HG03432 (cell line): Measurements from ENCODE around the gene PTTG1IP2.
A peak's percentile ranks its signal among the peaks of the same experiment; 100 is the strongest.
"Not testable (repeated sequence)": the region's sequence is repeated elsewhere in the genome, so short reads cannot be mapped to it uniquely, and the experiment has no call there.

Experiments
- ATAC-seq: cut with Tn5 transposase; IDR thresholded peaks from one replicate; pipeline ENCODE4 v1.9.1; 2021; ENCODE audit warnings: mild to moderate bottlenecking, moderate library complexity; ENCODE audit not compliant: unreplicated experiment

Gene PTTG1IP2

DNA sequence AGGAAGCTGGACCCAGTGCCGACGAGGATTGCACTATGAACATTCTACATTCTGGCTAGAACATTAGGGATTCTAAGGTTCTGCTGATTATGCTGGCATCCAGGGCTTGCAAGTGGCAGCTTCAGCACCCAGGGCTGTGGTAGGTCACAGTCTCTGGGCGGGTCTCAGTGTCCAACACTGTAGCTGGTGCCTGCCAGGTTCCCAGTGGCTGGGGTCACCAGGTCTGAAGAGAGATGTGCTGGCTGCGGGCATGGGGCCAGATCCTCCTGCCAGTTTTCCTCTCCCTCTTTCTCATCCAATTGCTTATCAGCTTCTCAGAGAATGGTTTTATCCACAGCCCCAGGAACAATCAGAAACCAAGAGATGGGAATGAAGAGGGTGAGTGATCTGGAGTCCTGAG lies at the start of gene PTTG1IP2:
TSS of gene PTTG1IP2 (plus strand) at position 86 of the 400 bp plus-strand sequence. CDS start at position 234, 148 bp downstream.
- ATAC-seq = no peak

GRCh38 chr7:90421651-90422050 lies 47.8 kb upstream of the PTTG1IP2 start:
- no peak for ATAC-seq

DNA sequence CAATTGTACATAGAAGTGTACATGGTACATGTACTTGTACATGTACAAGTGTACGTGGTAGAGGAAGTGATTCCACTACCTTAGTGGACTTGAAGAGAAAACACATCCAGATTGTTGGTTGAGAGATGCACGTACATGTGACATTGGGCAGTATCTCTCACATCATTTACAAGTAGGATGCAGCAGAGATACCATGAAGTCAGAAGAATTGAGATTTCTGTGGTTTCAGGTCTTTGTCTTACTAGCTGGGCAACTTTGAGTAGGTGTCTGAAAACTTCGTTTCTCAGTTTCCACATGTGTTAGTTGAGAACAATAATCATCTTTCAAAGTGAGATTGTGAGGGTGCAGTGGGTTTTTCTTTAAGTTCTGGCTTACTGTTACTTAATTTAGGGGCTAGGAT lies 44.7 kb upstream of the PTTG1IP2 start:
- ATAC-seq = peak; percentile 98

DNA sequence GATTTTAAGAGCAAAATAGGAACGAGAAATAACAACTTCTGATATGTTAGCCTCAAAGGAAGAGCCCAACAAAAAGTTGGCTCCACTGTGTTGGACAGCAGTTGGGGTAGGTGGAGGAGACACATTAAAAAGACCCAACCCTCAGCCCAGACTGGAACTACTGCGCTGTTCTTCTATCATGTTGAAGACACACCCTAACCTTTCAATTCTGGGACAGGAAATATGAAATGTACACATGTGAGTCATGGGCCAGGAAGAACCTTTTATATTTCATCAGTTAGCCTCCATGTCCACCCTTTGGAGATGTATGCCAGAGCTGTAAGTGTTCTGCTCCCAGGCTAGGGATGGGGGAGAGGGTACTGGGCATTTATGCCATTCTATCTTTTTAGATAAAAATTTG lies 44.1 kb upstream of the PTTG1IP2 start:
- ATAC-seq = no peak

- no peak for ATAC-seq
Observed at GRCh38 chr7:90430614-90431460, 38.6 kb upstream of the PTTG1IP2 start.

DNA sequence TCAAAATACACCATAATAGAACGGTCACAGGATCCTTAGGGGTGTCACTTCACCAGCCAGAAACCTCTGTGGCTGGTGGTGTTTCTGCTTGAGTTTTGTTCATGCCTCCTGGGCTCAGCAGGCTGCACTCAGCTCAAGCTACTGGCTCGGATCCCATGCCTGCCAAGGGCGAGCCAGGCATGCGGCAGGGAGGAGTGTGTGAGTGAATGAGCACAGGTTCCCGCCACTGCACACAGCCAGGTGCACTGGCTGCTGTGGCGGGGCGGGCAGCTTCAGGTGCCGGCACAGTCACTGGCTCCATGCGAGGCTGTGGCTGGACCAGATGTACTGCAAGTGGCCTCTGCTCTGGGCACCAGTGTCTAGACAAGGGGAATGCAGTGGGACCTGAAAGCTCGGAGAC lies 36.7 kb upstream of the PTTG1IP2 start:
- no peak for ATAC-seq

- no peak for ATAC-seq
Observed at GRCh38 chr7:90433221-90433620, 36.2 kb upstream of the PTTG1IP2 start.

DNA sequence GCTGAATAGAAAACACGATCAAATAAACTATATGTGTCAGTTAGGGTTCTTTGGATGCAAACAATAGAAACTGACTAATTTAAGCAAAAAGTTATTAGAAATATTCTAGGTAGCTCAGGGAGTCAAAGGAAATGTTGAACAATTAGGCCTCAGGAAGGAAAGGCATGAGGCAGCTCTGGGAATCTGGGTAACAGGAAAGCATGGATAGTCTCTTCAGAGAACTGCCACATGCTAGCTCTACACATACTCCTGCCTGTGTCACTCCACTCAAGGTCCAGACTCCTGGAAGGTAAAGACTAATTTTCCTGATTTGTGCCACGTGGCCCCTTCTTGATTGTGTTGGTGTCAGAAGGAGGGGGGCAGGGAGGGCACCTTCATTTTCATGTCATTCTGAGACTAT lies 23.8 kb upstream of the PTTG1IP2 start:
- ATAC-seq = no peak

DNA sequence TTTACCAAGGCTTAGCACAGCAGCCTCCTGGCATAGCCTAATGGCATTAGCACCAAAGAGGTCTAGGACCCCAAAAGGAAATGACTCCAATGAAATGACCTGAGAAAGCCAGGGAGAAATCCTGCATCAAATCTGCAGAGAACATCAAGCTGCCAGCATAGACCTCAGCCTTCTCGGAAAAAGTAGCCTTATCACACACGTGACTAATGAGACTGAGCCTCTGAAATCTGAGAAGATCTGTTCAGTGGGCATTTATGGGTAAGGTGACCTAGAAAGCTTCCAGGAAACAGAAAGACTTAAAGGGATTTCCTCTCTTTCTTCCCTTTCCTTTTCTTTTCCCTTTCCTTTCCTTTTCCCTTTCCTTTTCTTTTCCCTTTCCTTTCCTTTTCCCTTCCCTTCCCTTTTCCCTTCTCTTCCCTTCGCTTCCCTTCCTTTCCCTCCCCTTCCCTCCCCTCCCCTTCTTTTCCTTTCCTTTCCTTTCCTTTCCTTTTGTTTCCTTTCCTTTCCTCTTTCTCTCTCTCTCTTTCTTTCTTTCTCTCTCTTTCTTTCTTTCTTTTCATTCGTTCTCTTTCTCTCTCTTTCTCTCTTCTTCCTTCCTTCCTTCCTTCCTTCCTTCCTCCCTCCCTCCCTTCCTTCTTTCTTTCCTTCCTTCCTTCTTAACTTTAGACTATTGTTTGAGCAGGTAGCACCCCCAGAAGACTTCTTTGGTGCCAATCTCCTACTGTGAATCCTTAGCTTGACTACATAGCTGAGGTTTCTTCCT lies 23.1 kb upstream of the PTTG1IP2 start:
- ATAC-seq = no peak

GRCh38 chr7:90453259-90453891 lies 16.1 kb upstream of the PTTG1IP2 start:
- ATAC-seq = no peak

GRCh38 chr7:90453931-90454330 lies 15.5 kb upstream of the PTTG1IP2 start:
- ATAC-seq = no peak

GRCh38 chr7:90455163-90456030 lies 14.0 kb upstream of the PTTG1IP2 start:
- ATAC-seq = peak; percentile 88

DNA sequence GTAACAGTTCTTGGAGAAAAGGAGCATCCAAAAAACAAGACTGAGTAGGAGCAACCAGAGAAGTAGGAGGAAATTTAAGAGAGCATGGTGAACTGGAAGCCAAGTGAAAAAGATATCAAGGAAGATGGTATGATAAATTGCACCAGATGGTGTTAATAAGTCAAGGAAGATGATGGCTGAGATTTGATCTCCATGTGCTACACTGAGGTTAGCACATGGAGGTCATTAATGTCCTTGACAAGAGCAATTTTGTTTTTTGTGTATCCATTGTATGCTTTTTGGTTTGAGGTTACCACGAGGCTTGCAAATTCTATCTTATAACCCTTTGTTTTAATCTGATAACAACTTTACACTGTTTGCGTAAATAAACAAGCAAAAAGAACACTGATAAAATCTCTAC lies 11.3 kb upstream of the PTTG1IP2 start:
- ATAC-seq = no peak

DNA sequence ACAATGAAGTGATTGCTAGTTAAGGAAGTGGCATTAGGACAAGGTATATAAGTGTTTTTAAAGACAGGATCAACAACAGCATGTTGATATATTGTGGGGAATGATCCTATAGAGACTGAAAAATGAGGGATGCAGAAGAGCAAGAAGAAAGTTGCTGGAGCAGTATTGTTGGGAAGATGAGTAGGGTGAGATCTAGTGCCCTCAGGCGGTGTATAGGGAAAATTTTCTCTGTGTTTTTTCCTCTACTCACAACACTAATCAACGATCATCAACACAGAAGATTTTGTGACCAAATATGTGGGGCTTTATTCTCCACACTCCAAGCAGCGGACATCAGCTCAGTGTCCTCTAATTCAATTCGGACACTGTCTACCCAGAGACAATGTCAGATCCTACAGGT lies 9.6 kb upstream of the PTTG1IP2 start:
- ATAC-seq = no peak

DNA sequence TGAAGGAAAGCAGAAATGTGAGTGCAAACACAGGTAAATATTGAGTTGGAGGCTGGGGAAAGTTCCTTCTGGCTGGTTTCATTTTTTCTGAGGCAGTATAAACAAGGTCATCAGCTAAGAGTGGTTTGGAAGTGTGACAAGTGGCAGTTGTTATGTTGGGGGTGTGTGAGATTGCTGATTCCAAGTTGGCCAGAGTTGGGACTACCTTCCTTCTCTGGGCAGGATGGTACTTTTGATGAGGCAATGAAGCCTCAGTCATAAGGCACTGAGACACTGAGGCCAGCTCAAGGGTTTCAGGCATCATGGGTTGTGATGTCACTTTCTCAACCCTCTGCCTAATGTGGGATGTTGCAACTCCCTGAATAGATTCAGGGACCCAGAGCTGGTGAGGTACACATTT lies 8.2 kb upstream of the PTTG1IP2 start:
- ATAC-seq = no peak

- not testable (repeated sequence) for ATAC-seq
Observed at GRCh38 chr7:90463151-90463628, 6.2 kb upstream of the PTTG1IP2 start.

- ATAC-seq = no peak
Observed at GRCh38 chr7:90465816-90466215, 3.6 kb upstream of the PTTG1IP2 start.

GRCh38 chr7:90472805-90473540 lies 3.5 kb downstream of the PTTG1IP2 start:
- ATAC-seq = no peak

DNA sequence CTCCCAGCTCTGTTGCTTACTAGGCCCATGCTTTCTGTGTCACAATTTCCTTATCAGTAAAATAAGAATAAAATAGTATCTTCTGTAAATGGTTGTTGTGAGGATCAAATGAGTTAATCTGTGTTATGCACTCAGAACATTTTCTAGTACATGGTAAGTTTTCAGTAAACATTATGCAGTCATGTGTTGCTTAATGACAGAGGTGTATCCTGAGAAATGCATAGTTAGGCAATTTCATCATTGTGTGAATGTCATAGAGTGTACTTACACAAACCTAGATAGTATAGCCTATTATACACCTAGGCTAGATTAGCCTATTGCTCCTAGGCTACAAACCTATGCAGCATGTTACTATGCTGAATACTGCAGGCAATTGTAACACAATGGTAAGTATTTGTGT lies 4.4 kb downstream of the PTTG1IP2 start:
- no peak for ATAC-seq
